Measurements from ENCODE around the gene NOG.

NOG gene

GRCh38 chr17:56639517-56639916 lies 46.0 kb downstream of the NOG start:
- no peak for DNase-seq

GRCh38 chr17:56640116-56640515 lies 46.6 kb downstream of the NOG start:
- DNase-seq: no peak

DNA sequence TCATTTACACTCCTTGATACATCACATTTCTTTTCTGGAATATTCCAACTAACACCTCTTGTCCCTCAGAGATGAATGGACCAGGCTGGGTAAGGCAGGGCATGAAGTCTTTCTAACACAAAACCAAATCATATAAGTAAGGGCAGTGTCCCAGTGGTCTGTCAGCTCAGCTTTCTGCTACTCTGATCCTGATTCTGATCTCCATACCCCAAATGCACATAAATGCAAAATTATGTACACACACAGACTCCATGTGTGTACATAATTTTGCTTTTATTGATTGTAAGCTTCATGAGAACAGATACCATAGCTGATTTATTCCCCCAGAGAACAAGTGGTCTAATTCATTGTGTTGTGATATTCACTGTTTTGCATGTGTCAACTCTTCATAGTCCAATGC lies 47.9 kb downstream of the NOG start:
- DNase-seq: no peak

- no peak for DNase-seq
Observed at GRCh38 chr17:56641894-56642293, 48.4 kb downstream of the NOG start.

GRCh38 chr17:56642424-56642823 lies 48.9 kb downstream of the NOG start:
- DNase-seq: no peak
